GM12801 (cell line): Measurements from ENCODE around the gene EYA2.

Experiments used
- CTCF ChIP-seq: IDR thresholded peaks from one replicate; pipeline ENCODE4 v1.5.1; 2011; ENCODE audit warnings: control low read depth; ENCODE audit not compliant: insufficient read length; ENCODE audit errors: extremely low read depth

The EYA2 gene

GRCh38 chr20:46963196-46963529 is 68.5 kb downstream of the EYA2 start:
- no peak for TF ChIP-seq CTCF

GRCh38 chr20:46963758-46964617 is 69.3 kb downstream of the EYA2 start:
- TF ChIP-seq CTCF, result no peak

GRCh38 chr20:46964618-46965455 is 70.2 kb downstream of the EYA2 start:
- TF ChIP-seq CTCF, result no peak

GRCh38 chr20:46965477-46965876 is 70.8 kb downstream of the EYA2 start:
- TF ChIP-seq CTCF, result no peak

GRCh38 chr20:46967646-46968045 is 73.0 kb downstream of the EYA2 start:
- TF ChIP-seq CTCF, result no peak

- TF ChIP-seq CTCF, result no peak
Observed at GRCh38 chr20:46970937-46971630, 76.4 kb downstream of the EYA2 start.

- TF ChIP-seq CTCF, result no peak
Observed at GRCh38 chr20:46973766-46974165, 79.1 kb downstream of the EYA2 start.
